Measurements from ENCODE around the gene ZNF93. TPM values are rescaled to one million over a fixed set of nuclear protein-coding genes. Genes with fewer than 3 reads are reported as not detected.

Gene ZNF93
- 21.4 TPM for total RNA-seq

DNA sequence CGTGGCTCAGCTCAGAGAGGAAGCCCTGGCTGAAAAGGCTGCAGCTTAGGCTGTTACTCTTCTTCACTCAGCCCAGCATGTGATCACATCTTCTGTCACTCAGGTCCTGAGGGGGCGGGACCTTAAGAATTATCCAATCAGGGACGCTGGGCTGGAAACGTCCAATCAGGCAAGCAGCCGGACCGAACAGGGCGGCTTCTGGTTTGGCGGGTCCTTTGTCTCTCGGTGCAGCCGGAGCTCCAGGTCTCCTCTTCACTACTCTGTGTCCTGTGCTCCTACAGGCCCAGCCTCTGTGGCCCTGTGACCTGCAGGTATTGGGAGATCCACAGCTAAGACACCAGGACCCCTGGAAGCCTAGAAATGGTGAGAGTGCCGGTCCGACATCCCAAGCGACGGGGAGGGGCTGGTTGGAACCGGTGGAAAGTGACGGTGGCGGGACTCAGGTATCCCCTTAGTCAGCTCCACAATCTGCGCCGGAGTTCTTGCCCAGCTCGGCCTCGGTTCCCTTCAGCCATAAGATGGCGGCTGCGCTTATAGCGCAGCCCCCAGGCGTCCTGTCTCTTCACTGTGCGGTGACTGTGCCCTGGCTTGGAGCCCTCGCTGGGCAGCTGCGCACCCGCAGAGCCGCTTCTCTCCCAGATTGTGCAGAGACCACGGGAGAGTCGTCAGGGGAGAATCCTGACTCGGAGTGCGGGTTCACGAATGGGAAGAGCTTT is at the start of gene ZNF93:
TSS of gene ZNF93 (plus strand) at position 218 of the 716 bp plus-strand sequence. CDS start at position 361, 143 bp downstream.

DNA sequence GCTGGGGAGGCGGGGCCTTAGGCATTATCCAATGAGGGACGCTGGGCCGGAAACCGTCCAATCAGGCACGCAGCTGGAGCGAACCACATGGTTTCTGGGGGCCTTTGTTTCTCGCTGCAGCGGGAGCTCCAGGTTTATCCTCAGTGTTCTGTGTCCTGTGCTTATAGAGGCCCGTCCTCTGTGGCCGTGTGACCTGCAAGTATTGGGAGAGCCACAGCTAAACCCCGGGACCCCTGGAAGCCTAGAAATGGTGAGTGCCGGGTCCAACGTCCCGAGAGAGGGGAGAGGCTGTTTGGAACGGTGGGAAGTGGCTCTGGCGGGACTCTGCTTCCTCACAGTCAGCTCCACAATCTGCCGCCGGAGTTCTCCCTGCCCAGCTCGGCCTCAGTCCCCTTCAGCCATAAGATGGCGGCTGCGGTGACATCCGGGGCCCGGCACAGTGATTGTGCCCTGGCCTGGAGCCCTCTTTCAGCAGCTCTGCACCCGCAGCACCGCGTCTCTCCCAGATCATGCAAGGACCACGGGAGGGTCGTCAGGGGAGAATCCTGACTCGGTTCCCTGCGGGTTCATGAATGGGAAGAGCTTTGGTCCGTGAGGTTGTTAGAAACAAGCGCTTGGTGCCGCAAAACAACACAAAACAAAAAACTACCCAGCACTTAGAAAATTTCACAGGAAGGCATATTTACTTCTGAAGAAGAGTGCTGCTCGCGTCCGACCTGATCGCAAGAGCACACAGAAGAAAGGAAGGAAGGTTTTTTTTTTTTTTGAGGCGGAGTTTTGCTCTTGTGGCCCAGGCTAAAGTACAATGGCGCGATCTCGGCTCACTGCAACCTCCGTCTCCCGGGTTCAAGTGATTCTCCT is 34.8 kb upstream of the ZNF93 start, which contains the start of gene ZNF253:
TSS of gene ZNF253 (plus strand) at position 133 of the 861 bp plus-strand sequence. CDS start at position 248, 115 bp downstream.

Other genes starting within 250 kb of the ZNF93 start
- gene ATP13A1, start 237.3 kb upstream of the ZNF93 start, total RNA-seq, result 47.4 TPM
- gene ZNF101, start 232.1 kb upstream of the ZNF93 start, total RNA-seq, result 9.5 TPM
- 14.6 TPM for gene ZNF14, start 167.8 kb upstream of the ZNF93 start, total RNA-seq
- 59.4 TPM for gene ZNF506, start 79.2 kb upstream of the ZNF93 start, total RNA-seq
- gene ZNF253, start 35.1 kb upstream of the ZNF93 start, total RNA-seq, result 12.7 TPM
- 11.8 TPM for gene ZNF682, start 138.6 kb downstream of the ZNF93 start, total RNA-seq
- 12.1 TPM for gene ZNF90, start 177.1 kb downstream of the ZNF93 start, total RNA-seq

Measured in metanephros (tissue), 1 donor.